Left renal pelvis (tissue), 4 donors: Measurements from ENCODE around the gene DPYSL5. TPM values are rescaled to one million over a fixed set of nuclear protein-coding genes. Genes with fewer than 3 reads are reported as not detected.
"Not testable (repeated sequence)": the region's sequence is repeated elsewhere in the genome, so short reads cannot be mapped to it uniquely, and the experiment has no call there.

Experiments
- DNase-seq, 4 donors: peaks; one replicate each; pipeline ENCODE4 v3.0.0-alpha.2; 2013; ENCODE audit warnings: low read depth in 4 of 4, low spot score in 3 of 4
- polyA plus RNA-seq, 4 donors: library from polyadenylated mRNA; unstranded; fragments of 120-200 nt; gene quantifications; one replicate each; pipeline ENCODE4 v1.2.1, GENCODE V29; 2013; ENCODE audit not compliant: insufficient read length in 4 of 4

Gene DPYSL5
- polyA plus RNA-seq, 4 donors = 2.3 to 8.5 (median 5.5) TPM

- no peak for DNase-seq
Observed at GRCh38 chr2:26874514-26874913, 26.6 kb downstream of the DPYSL5 start.

- no peak for DNase-seq
Observed at GRCh38 chr2:26875065-26875634, 27.2 kb downstream of the DPYSL5 start.

- no peak for DNase-seq
Observed at GRCh38 chr2:26875808-26876207, 27.9 kb downstream of the DPYSL5 start.

- DNase-seq = no peak
Observed at GRCh38 chr2:26876260-26876659, 28.3 kb downstream of the DPYSL5 start.

GRCh38 chr2:26877276-26877675, 29.3 kb downstream of the DPYSL5 start:
- DNase-seq = no peak

DNA sequence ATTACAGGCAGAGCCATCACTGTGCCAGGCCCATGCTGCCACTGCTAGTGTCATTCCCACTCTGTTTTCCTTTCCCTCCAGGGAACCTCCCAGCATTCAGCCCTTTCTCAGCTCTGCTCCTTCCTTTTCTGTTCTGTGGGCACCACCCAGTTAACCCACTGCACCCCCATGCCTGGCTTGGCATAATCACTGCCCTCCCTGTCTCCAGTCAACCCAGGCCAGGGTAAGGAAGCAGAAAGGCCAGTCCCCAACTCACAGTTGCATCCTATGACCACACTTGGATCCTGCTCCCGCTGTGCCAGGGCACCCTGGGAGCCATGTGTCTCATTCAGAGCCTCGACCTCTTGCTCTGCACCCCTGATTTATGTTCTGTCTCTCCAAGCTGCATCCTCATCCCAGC, 32.2 kb downstream of the DPYSL5 start:
- DNase-seq = no peak

DNA sequence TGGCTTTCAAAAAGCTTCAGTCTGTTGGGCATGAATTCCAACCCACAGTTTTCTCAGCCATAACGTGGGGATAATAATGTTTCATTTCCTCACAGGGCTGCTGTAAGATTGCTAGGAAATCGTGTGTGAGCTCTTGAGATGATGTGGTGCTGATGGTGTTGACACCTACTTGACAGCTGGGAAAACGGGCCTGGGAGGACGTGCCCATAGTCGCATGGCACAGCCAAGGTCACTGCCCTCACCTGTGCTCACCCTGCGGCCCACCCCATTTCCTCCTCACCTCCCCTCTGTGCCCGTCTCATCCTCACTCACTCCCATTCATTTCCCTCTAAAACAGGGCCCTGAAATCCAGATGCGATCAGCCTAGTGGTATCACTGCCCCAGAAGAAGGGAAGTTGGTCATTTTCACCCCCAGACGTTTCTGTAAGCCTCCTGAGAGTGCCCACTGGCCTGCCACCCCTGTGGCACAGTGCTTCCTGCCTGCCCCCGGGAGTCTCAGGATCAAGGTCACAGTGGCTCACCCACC, 33.0 kb downstream of the DPYSL5 start:
- no peak for DNase-seq

DNA sequence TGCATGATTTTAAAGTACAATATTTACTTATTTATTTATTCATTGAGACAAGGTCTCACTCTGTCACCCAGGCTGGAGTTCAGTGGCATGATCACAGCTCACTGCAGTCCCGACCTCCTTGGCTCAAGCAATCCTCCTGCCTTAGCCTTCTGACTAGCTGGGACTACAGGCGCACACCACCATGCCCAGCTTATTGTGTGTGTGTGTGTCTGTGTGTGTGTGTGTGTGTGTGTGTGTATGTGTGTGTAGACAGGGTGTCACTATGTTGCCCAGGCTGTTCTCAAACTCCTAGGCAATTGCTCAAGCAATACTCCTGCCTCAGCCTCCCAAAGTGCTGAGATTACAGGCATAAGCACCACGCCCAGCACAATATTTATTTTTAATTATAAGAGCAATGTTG, 34.3 kb downstream of the DPYSL5 start:
- DNase-seq = not testable (repeated sequence)

- no peak for DNase-seq
Observed at GRCh38 chr2:26883956-26884355, 36.0 kb downstream of the DPYSL5 start.

- no peak for DNase-seq
Observed at GRCh38 chr2:26884486-26884885, 36.6 kb downstream of the DPYSL5 start.

DNA sequence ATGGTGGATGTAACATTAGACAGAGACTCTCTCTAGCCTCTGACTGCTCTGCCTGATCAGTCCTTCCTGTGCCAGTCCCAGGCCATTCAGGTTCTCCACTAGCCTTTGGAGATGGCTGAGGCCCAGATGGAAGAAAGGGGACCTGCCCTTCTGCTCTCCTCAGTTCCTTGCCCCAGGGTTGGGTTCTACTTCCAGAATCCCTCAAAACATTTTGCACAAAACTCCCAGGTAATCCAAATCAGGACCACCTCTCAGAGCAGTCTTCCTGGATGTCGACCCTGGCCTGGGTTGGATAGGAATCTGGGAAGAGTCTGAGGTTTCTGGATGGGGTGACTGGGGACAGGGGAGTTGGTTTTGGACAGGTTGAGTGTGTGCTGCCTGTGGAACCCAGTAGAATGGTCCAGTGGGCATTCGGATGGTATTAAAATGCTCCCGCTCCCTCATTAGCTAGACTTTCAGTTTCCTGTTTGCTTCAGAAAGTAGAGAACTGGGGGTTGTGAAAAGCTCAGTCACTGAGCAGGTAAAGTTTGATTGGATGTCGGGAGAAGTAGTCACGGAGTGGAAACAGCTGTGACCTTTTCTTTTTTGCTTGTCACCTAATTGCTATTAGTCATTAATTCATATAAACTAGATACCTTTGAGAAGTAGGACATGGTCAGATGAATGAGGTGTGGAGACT, 37.9 kb downstream of the DPYSL5 start:
- no peak for DNase-seq

GRCh38 chr2:26886736-26887135, 38.8 kb downstream of the DPYSL5 start:
- no peak for DNase-seq

DNA sequence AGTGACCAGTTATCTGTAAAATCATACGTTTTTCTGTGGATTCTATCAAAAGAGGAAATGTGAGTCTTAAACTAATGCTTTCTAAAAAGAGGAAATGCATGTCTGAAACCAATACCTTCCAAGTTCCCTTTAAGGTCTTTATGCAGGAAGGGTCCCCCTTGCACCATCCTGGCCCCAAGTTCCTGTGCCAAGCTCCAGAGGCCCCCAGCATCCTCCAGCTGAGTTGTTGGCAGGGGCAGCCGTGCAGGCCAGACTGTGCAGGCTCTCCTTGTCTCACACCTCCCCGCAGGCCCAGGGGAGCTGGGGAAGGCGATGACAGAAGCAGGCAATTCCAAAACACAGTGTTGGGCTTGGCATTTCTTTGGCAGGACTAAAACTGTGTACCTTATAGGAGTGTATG, 39.2 kb downstream of the DPYSL5 start:
- no peak for DNase-seq

DNA sequence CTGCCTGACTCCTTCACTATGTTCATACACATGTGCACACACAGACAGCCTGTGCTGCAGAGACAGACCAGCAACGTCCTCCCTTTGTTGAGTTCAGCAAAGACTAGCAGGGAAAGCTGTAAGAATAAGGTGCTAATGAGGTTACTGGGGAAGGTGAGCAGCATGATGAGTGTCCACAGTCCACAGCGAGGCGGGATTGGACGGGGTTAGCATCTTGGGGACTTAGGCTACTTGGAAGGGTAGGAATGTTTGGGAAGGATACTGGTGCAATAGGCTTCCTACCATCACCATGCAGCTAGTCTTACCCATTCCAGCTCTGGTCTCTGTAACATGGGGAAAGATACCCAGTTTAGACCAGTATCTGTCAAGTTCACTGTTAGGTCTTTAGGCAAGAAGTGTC, 41.9 kb downstream of the DPYSL5 start:
- DNase-seq = no peak

DNA sequence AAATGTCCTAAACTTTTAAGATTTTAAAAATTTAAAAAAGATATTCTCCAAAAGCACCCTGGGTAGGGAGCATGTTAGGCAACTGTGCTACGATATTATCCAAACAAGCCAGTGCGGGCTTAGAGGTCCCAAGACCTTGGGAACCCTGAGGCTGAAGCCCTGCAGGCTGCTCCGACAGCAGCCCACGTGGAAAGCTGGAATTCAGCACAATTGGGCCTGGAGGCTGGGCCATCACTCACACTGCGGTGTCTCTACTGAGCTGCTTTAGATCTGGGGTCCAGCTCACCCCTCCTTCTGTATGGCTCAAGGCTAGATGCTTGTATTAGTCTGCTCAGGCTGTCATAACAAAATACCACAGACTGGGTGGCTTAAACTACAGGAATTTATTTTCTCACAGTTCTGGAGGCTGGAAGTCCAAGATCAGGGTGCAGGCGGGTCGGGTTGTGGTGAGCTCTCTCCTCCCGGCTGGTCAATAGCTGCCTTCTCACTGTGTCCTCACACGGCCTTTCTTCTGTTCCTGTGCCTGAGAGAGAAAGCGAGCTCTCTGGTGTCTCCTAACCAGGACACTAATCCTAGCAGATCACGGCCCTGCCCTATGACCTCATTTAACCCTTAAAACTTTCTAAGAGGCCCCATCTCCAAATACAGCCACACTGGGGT, 42.5 kb downstream of the DPYSL5 start:
- DNase-seq = no peak

DNA sequence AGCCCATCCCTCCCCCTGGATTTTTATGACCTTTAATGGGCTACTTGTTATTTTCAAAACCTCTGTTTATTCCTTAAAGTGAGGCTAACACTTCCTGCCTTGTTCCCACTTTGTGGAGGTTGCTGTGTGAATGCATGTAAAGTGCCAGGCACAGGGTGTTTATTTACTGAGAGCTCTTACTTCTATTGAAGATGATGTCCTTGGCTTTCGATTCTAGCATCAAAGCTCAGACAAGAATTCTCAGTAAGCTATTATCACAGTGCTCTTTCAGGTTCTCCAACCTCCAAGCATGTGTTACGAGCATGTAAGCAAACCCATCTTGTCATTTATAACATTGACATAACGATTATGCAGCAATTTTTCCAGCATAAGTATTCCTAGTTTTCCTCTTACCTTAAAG, 44.2 kb downstream of the DPYSL5 start:
- no peak for DNase-seq

DNA sequence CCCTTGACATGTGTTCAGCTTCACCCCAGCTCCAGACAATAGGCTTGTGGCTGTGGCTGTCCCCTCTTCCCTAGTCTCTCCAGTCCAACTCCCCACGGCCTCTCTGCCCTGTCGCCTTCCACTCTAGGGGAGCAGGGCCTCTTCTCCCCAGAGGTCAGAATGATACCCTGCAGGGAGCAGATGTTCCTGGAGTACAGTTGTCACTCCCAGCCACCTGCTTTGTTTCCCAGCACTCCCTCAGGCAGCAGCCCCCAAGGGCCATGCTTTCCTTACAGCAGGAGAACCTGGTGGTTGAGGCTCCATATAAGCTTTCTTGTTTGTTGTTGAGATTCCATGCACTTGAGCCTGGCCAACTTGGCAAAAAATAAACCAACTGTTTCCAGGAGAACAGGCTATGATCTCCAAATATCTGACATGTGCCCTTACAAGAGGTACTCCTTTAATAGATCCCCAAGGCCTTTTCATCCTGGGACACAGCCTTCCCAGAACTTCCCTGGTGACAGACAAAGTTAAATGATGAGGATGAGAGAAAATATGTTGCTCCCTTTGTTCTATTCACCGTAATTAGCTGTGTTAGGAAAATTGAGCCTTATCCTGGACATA, 45.1 kb downstream of the DPYSL5 start:
- DNase-seq = no peak

DNA sequence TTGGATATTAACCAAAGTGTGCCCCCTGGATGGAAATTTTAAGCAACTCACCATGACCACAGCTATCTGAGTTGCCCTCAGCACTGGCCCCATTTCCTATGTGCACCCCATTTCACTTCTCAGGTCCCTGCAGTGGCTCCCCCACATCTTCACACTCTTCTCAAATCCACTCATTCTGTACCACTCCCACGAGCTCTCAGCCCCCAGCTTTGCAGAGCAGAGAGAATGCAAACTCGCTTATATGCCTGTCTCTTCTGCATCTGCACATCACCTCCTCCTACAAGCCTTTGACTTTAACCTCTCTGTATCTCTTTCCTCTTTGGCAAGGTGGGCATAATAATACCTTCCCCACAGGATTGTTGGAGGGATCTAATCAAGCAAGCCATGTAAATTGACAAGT, 46.2 kb downstream of the DPYSL5 start:
- no peak for DNase-seq

DNA sequence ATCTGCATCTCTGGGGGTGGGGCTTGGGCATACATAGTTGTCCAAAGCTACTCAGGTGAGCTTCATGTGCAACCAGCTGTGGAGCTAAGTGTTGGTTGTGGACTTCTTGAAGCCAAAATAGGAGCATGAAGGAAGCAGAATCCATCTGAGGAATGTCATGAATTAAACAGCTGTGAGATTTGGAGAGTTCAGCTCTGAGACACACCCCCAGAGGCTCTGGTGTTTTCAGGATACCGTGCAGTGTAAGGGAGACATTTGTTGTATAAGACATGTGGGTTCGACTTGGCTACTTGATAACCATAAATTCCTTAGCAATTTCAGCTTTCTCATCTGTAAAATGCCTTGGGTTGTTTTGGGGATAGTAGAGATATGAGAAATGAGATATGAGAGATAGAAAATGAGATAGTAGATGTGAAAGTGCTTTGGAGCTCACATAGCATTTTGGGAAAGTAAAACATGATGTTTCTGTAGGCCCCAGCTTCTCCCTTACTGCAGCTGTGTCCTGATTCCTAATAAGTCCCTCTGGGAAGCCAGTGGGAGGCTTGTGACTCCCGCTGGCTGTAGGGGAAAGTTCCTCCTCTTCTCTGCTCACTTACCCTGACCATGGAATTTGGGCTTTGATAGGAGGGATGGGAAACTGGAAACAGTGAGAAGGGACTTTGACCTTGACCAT, 50.0 kb downstream of the DPYSL5 start:
- DNase-seq = no peak

DNA sequence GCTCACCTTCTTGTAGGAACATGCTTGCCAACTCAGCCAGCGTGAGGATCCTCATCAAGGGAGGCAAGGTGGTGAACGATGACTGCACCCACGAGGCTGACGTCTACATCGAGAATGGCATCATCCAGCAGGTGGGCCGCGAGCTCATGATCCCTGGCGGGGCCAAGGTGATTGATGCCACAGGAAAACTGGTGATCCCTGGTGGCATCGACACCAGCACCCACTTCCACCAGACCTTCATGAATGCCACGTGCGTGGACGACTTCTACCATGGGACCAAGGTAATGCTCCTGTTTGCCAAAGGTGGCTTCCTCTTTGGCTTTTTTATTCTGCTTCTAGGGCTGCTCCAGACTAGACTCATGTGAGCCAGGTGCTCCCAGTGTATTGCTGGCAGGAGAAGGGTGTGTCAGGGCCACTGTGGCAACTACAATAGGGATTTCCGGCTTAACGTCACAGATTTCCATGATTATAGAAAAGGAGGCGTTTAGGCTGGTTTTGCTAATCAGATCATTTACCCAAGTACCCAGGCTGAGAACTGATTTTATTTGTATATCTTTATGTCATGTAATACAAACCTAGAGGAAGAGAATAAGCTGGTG, 50.6 kb downstream of the DPYSL5 start:
- DNase-seq = no peak
